GM18511 (cell line): ENCODE data around the gene BOC.

Source experiments
- ATAC-seq: cut with Tn5 transposase; IDR thresholded peaks from one replicate; pipeline ENCODE4 v1.9.1; 2021; ENCODE audit warnings: mild to moderate bottlenecking, moderate library complexity; ENCODE audit not compliant: unreplicated experiment

Gene BOC

GRCh38 chr3:113247068-113247467 lies 35.7 kb downstream of the BOC start:
- no peak for ATAC-seq

- no peak for ATAC-seq
These were observed 36.5 kb downstream of the BOC start for GRCh38 chr3:113247675-113248458.

GRCh38 chr3:113249111-113249510 lies 37.8 kb downstream of the BOC start:
- ATAC-seq, result no peak

GRCh38 chr3:113249601-113250000 lies 38.2 kb downstream of the BOC start:
- no peak for ATAC-seq

- ATAC-seq, result no peak
These were observed 39.2 kb downstream of the BOC start for GRCh38 chr3:113250566-113250965.

GRCh38 chr3:113251817-113252216 lies 40.5 kb downstream of the BOC start:
- ATAC-seq, result no peak

- no peak for ATAC-seq
These were observed 41.2 kb downstream of the BOC start for GRCh38 chr3:113252553-113252952.

GRCh38 chr3:113253702-113254101 lies 42.3 kb downstream of the BOC start:
- no peak for ATAC-seq

GRCh38 chr3:113254171-113254947 lies 43.0 kb downstream of the BOC start:
- no peak for ATAC-seq

GRCh38 chr3:113255100-113255853 lies 43.9 kb downstream of the BOC start:
- no peak for ATAC-seq

- no peak for ATAC-seq
These were observed 44.7 kb downstream of the BOC start for GRCh38 chr3:113255854-113256615.

GRCh38 chr3:113258361-113258760 lies 47.0 kb downstream of the BOC start:
- no peak for ATAC-seq

GRCh38 chr3:113259196-113259595 lies 47.8 kb downstream of the BOC start:
- ATAC-seq, result no peak

- no peak for ATAC-seq
These were observed 49.8 kb downstream of the BOC start for GRCh38 chr3:113261063-113261625.

GRCh38 chr3:113261626-113262303 lies 50.4 kb downstream of the BOC start:
- ATAC-seq, result no peak

- ATAC-seq, result no peak
These were observed 50.9 kb downstream of the BOC start for GRCh38 chr3:113262304-113262665.

GRCh38 chr3:113263020-113263419 lies 51.7 kb downstream of the BOC start:
- no peak for ATAC-seq

- ATAC-seq, result no peak
These were observed 52.4 kb downstream of the BOC start for GRCh38 chr3:113263778-113264177.

GRCh38 chr3:113264283-113265131 lies 53.1 kb downstream of the BOC start:
- no peak for ATAC-seq
